Effector CD4-positive, alpha-beta T cell (primary cell): ENCODE measurements around the gene PSMD14.
"Not testable (repeated sequence)": the region's sequence is repeated elsewhere in the genome, so short reads cannot be mapped to it uniquely, and the experiment has no call there.

Source experiments
- DNase-seq: peaks from one replicate; pipeline ENCODE4 v3.0.0-alpha.2; 2020

Gene PSMD14

DNA sequence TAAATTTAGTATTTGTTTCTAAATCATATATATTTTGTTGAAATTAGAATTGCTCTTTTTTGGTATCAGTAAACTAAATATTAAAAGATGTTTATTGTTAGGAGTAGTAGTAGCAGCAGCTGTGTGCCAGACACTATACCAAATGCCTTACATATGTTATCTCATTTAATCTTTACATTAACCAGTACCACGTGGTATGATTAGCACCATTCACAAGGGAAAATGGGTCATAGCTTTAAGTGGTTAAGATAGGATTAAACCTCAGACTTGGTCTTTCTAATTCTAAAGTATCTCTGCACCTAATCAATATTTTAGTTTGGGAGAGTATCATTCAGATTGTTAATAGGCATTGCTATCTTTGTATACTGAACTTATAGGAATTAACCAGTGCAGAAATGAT is 29.0 kb downstream of the PSMD14 start:
- no peak for DNase-seq

DNA sequence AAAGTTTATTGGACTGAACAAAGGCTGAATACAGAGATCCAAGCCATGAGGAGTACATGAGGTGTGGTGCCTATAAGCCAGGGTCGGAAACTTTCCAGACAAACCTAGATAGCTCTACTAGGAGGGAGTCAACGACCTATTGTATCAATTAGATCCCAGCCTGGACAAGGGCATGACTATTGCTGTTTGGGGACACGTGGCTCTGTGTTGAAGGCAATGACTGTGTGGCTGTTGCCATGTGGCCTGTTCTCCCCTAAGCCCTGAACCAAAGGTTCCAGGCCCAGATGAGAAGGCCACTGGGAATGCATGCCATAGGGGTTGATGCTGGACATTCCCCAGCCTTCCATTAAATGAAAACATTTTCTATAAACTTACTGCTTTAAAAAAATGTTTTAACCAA is 31.3 kb downstream of the PSMD14 start:
- not testable (repeated sequence) for DNase-seq

DNA sequence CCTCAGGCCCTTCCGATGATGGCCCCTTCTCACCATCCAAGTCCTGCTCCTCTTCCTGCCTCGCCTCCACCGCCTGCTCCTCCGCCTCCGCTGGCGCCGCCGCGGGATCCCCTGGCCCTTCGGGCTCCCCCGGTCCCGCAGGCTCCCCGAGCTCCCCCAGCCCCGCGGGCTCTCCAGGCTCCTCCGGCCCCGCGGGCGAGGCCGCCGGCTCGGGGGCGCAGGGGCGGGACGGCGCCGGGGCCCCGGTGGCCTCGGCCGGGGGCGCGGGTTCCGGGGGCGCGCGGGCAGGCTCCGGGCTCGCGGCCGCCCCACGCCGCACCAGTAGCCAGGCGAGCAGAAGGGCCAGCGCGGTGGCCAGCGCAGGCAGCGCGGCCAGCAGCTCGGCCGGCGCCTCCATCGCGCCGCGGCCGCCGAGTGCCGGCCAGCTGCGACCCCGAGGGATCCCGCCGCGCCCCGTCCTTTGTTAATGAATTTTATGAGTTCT is 32.7 kb downstream of the PSMD14 start:
- not testable (repeated sequence) for DNase-seq

DNA sequence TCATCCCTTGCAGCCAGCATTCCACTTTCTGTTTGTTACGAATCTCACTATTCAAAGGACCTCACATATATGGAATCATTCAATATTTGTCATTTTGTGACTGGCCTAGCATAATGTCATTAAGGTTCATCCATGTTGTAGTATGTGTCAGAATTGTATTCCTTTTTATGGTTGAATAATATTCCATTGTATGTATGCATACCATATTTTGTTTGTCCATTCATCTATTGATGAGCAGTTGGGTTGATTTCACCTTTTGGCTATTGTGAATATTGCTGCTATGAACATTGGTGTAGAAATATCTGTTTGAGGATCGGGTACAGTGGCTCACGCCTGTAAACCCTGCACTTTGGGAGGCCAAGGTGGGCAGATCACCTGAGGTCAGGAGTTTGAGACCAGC is 35.0 kb downstream of the PSMD14 start:
- no peak for DNase-seq

DNA sequence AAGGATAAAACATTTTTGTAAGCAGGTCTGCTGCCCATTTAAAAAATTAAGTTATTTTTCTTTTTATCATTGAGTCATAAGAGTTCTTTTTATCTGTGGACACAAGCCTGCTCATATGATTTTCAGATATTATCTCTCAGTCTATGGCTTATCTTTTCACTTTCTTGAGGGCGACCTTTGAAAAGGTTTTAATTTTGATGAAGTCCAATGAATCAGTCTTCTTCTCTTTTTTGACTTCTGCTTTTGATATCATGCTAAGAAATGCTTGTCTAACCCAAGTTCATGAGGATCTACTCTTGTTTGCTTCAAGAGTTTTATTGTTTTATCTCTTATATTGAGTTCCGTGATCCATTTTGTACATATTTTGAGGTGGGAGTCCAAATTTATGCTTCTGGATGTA is 36.5 kb downstream of the PSMD14 start:
- no peak for DNase-seq

DNA sequence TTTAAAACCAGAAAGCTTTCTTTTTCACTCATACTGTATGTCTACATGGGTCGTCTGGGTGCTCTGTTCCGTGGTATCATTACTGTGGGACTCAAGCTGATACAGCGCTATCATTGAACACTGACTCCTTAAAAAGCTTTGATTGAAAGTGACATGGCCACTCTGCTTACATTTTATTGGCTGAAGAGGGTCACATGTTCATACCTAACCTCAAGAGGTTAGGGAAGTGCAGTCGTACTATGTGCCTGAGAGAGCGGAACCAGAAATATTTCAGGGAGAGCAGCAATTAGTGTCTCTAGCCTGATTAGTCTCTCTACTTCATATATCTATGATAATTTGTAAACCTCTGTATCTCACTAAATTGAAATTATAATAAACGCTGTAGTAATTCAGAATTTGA is 43.5 kb downstream of the PSMD14 start:
- no peak for DNase-seq

DNA sequence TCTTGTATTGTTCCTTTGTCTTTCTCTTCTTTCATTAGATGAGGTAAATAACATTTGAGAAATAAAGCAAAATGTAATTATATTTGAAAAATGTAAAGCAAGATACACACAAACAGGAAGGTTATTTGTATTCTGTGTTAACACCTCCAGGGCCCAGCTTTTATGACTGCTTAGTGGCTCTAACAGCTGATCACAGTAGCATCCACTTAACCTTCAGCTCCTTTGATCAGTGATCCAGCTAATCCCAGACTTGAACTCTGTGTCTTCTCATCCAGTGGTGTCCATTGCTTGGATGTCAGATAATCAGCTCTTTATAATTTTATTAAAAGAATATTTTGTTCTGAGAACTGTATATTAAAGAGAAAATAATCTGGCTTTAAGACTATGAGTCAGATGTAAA is 44.5 kb downstream of the PSMD14 start:
- no peak for DNase-seq

DNA sequence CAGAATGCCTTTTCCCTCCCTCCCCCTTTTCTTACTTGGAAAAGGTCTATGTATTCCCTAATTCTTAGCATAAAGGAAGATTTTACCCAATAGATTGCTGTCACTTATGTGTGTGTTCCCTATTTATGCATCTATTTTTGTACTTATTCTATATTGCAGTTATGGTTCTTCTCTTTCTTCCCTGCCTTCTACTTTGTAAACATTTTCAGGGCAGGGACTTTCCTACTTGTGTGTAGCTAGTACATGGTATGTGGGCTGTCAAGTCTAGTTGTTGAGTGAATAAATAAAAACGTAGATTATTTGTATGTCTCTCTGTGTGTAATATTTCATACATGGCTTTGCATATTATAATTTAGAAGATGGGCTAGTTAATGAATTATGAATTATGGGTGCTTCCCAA is 45.3 kb downstream of the PSMD14 start:
- DNase-seq, result no peak

DNA sequence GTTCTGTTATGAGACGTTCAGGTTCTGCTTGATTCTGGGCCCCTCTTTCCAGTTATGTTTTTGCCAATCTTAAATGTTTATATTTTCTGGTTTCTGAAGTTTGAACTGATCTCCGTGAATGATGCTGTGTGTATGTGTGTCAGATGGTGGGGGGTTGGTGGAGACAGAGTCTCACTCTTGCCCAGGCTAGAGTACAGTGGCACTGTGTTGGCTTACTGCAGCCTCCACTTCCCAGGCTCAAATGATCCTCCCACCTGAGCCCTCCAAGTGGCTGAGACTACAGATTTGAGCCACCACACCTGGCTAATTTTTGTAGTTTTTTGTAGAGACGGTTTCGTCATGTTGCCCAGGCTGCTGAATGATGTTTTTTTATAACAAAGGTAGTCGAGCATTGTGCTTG is 45.9 kb downstream of the PSMD14 start:
- DNase-seq, result no peak

DNA sequence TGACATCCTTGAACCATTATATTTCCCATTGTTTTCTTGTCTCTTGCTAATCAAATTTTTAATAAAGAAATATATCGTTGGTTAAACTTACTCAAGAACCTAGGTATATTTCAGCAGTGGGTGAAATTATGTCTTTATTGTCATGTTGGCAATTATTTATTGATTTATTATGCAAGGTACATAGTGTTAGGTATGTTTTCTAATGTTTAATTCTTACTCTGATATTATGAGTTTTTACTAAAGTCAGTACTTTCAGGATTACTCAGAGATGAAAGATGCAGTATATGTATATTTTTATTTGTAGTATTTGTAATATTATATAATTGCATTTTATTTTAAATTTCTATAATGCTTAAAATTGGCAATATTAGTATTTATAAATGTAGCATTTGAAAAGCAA is 46.9 kb downstream of the PSMD14 start:
- no peak for DNase-seq

DNA sequence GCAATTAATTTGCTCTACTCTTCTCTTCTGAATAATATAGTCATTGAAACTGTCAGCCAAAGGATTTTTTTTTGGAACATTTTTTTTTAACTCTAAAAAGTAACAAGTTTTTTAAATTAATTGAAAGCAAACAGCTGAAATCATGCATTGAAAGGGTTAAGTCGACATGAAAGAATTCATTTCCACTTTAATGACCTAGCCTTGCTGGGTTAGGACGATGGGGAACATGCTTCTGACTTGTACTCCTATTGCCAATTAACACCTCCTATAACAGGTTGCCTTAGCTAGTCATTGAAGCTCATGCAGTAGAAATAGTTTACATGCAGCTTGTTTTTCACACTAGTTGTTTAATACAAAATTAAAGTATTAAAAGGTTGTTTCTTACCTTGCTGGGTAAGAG is 47.8 kb downstream of the PSMD14 start:
- no peak for DNase-seq

DNA sequence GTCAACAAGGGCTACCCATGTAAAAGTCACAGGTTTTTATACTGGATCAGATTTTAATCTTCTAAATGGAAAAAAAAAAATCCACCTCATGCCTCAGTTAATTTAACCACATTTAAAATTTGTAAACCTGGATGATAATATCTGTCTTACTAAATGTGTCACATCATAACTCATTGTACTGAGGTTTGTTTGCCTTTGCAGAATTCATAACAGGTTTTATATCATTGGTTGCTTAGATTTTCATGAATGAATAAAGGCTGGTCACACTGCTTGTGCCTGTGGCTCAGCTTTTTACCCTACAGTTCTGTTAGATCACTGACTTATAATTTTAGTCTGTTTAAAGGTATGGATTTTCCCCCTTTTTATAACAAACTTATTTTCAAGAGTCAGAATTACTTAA is 48.9 kb downstream of the PSMD14 start:
- no peak for DNase-seq

DNA sequence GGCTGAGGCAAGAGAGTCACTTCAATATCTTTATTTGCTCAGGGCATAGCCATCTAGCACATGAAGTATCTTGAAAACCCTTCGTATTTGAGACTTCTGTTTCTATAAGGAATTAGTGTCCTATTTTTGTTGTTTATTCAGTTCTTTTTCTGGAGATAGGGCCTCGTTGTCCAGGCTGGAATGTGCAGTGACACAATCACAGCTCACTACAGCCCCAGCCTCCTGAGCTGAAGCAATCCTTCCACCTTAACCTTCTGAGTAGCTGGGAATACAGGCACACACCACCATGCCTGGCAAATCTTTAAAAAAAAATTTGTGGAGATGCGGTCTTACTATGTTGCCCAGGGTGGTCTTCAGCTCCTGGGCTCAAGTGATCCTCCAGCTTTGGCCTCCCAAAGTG is 50.6 kb downstream of the PSMD14 start:
- no peak for DNase-seq

DNA sequence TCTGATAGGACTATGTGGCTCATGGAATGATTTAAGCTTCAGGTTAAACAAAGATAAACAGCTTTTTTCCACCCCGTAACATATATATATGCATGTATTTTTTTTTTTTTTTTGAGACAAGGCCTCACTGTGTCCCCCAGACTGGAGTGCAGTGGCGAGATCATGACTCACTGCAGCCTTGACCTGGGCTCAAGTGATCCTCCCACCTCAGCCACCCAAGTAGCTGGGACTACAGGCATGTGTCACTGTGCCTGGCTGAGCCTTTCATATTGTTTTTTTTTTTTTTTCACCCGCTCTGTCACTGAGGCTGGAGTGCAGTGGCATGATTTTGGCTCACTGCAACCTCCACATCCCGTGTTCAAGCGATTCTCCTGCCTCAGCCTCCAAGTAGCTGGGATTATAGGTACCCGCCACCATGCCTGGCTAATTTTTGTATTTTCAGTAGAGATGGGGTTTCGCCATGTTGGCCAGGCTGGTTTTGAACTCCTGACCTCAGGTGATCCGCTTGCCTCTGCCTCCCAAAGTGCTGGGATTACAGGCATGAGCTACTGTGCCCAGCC is 52.0 kb downstream of the PSMD14 start:
- not testable (repeated sequence) for DNase-seq

DNA sequence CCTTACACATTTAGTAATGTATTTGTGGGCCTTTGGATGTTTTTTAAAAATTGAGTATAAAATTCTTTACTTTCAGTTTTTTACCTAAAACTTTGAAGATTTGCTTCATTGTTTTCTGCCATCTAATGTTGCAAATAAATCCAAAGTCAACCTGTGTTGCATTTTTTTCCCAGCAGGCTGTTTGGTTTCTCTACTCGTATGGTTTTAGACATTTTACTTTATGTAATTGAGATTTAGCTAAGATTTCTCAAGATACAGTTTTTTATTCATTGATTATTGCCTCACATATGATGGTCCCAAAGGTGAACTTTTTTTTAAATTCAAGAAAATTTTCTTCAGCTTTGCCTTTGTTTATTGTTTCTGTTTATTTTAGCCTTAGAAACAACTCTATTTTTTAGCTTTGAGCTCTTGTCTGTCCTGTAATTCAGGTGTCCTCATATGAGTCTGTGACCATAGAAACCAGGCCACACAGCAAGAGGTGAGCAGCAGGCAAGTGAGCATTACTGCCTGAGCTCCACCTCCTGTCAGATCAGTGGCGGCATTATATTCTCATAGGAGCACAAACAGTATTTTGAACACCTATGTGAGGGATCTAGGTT is 54.4 kb downstream of the PSMD14 start:
- no peak for DNase-seq

DNA sequence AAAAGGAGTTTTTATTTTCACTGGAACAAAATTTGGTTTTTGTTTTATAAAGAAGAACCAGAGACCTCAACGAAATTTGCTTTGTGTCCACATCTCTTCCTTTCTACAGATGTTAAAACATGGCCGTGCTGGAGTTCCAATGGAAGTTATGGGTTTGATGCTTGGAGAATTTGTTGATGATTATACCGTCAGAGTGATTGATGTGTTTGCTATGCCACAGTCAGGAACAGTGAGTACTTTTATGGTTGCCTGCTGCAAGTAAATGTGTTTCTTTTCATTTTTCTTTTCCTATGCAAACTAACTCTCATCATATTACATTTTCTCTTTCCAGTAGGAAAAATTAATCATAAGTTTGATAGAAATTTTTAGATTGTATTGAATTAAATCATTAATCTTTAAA is 59.5 kb downstream of the PSMD14 start:
- DNase-seq, result no peak

DNA sequence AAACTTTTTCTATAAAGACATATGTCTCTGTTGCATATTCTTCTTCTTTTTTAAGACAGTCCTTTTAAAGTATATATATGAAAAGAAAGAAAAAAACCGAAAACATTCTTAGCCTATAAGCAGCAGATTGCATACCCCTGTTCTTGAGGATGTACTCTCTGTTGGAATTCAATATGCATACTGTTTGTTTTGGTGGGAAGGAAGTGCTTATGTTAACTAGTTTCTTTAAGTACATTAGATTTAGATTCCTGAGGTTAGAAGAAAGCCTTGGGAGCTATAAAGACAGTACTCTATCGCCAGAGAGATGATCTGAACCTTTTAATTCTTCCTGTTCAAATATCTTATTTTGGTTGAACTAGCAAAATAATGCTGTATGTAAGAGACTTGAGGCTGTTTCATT is 61.1 kb downstream of the PSMD14 start:
- no peak for DNase-seq

DNA sequence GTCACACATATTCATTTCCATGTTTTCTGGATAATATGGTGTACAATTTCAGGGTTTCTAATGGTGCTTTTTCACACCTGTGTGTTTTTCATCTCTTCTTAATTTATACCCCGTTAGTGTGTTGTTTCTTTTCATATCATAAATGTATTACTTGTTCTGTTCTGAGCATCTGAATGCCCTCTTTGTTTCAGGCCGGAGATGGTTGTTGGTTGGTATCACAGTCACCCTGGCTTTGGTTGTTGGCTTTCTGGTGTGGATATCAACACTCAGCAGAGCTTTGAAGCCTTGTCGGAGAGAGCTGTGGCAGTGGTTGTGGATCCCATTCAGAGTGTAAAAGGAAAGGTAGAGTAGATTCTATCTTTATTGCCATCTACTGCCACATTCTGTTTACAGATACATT is 62.8 kb downstream of the PSMD14 start:
- no peak for DNase-seq

DNA sequence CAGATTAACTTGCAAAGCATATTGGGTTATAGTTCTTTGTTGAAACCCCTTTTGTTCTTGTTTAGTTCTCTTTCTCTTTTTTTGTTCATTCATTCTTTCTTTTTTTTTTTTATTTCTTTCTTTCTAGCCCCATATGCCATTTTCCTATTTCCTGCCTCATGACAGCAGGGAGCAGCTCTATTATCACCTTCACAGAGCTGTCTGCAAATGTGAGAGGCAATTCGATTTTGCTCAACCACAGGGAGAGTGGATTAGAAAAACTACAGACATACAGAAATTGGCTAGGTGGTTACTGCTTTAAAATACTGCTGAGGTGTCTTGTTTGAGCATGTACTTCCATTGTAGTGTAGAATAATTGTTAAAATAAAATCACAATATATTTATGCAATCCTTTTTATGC is 63.6 kb downstream of the PSMD14 start:
- DNase-seq, result no peak

DNA sequence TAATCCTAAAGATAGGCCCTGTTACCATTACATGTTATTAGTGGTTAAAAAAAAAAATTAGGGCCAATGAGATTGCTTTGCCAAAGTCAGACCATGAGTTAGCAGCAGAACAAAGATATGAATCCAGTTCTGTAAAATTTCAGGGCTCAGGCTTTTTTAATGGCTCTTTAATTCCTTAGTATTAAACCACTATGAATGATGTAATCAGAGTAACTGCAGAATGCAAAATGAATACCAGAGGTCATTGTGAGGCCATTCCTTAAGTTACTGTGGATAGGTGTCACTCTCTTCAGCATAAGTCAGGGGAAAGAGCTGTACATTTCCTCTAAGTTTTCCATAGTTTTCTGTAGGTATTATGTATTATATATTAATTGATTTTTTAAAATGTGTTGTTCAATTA is 65.7 kb downstream of the PSMD14 start:
- no peak for DNase-seq

DNA sequence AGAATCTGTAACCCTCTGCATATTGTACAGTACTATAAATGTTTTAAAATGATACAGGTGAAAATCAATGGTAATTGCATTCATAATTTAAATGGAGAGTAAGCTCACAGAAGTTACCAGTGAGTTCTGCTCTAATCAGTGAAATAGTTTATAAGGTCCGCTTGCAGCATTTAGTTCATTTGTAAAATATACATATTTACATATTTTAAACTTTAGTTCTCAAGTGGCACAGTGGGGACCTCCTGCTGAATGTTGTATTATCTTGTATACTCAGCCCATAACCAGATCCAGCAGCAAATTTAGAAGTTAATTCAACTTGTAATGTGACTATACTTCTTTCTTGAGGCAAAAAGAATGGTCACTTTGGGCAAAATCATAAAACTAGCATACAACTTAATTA is 66.2 kb downstream of the PSMD14 start:
- DNase-seq, result no peak

DNA sequence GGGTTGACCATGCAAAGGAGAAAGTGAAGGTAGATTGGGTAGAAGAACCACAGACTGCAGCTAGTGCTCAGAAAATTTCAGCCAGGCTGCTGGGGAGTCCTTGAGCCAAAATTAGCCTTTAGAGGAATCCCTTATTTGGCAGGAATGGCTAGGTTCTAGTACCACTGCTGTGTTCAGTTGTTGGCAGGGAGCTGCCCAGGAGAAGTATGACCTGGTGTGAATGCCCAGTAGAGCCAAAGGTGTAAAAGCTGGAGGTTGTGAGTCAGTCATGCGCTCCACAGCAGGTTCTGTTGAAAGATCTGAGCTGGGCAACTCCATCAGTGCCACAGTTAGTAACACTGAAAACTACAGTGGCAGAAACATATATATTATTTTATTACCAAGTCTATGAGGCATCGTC is 71.5 kb downstream of the PSMD14 start:
- DNase-seq, result no peak

DNA sequence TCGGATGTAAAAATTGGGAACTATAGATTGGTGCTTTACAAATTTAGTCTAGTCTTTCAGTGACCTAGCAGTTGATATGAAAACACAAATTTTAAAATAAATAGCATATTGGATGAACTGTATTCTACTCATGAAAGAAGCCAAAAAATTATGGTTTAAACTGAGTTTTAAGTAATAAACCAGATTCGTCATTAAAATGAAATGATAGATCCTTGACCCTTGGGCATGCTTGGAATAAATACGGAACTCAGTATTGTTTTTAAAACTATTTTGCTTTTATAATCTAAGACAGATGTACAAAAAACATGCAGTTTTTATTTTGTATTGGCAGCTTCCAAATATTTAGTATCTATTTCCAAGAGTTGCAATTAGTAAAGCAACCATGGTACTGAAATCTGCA is 73.3 kb downstream of the PSMD14 start:
- DNase-seq, result no peak

DNA sequence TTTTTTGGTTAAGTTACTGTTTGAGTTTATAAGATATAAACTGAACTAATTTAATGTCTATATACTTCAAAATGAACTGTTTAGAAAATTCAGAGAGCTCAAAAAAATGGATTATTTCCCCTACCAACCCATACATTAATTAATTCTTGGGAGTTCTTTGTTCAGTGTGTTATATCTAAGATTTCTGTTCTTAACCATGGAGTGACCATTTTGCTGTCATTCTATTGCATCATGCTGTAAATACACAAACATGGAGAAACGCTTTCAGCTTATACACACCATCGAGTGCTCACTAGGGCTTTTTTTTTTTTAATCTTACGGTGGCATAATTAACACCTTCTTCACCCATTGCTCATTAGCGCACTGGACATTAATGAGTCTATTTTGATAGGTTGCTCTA is 74.5 kb downstream of the PSMD14 start:
- DNase-seq, result no peak

DNA sequence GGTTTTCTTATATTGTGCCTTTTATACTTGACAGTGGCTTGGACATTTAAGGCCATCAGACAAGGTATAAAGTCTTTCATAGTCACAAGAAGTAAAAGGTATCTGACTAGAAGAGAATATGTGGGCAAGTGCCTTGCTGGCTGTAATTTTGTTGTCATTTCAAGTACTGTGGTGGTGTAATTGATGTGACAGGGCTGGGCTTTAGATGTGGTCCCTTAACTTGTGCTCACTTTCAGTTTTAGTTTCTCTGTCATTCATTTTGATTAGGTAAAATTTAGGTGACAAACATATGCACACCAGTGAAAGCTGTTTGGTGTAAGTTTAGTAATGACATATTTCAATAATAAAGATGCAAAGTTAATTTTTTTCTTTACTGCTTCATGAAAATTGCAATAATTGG is 76.6 kb downstream of the PSMD14 start:
- no peak for DNase-seq
